K562 (cell line): ENCODE measurements around the gene LEPROT. TPM values are rescaled to one million over a fixed set of nuclear protein-coding genes. Genes with fewer than 3 reads are reported as not detected.

Experiments
- ATAC-seq: fragments of 200-7000 bp; cut with Tn5 transposase; 3 replicates; pipeline ENCODE4 v1.9.1; 2020; ENCODE audit warnings: moderate library complexity
- BruUV-seq: library from RNA; stranded (reverse); fragments of 400-500 nt; replicated peaks from 2 replicates; lab custom pipeline; 2021; lab: Mats Ljungman, UMichigan
- CTCF ChIA-PET: fragments of 300-600 bp; formaldehyde crosslinking; extraction: SDS; loops from one replicate; lab custom pipeline; 2021; ENCODE audit warnings: low intra/inter-chr PET ratio; lab: Yijun Ruan, JAX
- POLR2A ChIA-PET: fragments of 300-600, 350-650 bp; sonication (Branson Sonifier 250); formaldehyde crosslinking; extraction: SDS; loops from one replicate; lab custom pipeline; 2021; ENCODE audit warnings: antibody characterized with exemption, inconsistent platforms; lab: Yijun Ruan, JAX
- DNase-seq, 4 experiments: peaks; one replicate each; pipeline versions ENCODE4 v3.0.0 to v3.0.0-alpha.2; 2011 to 2018; ENCODE audit warnings: low spot score in 3 of 4, mixed read lengths in 3 of 4; ENCODE audit errors: extremely low read depth in 1 of 4
- FAIRE-seq: peaks from 2 replicates; lab custom pipeline; 2011; peaks lifted over from hg19 to GRCh38; lab: Jason Lieb, UNC
- H2AFZ ChIP-seq: 2 replicates; pipeline ENCODE4 v1.6.0; 2011; ENCODE audit warnings: low read depth, low read length, control low read depth, inconsistent platforms
- H3K27ac ChIP-seq: fragments of 200-600 bp; 3 replicates; pipeline ENCODE4 v1.8.0; 2011; ENCODE audit warnings: low read depth, mild to moderate bottlenecking, control low read depth, inconsistent platforms, low read length, moderate library complexity, mixed read lengths; ENCODE audit errors: extremely low read depth
- H3K27me3 ChIP-seq, 2 experiments: fragments of 300-600 bp in 1 of 2; 2 replicates in 1 of 2; 3 replicates in 1 of 2; pipeline versions ENCODE4 v1.6.0 to v1.8.0; 2011; ENCODE audit warnings: inconsistent platforms in 2 of 2, low read length in 2 of 2, mild to moderate bottlenecking in 1 of 2, mixed read lengths in 1 of 2, moderate library complexity in 1 of 2; ENCODE audit not compliant: control insufficient read depth in 2 of 2, insufficient read depth in 2 of 2
- H3K36me3 ChIP-seq: fragments of 300-600 bp; 3 replicates; pipeline ENCODE4 v1.8.0; 2011; ENCODE audit warnings: mild to moderate bottlenecking, low read length, inconsistent platforms; ENCODE audit not compliant: control insufficient read depth, insufficient read depth
- H3K4me1 ChIP-seq, 2 experiments: fragments of 200-600 bp in 1 of 2; replicated peaks in 1 of 2; 2 replicates in 1 of 2; 3 replicates in 1 of 2; pipeline versions ENCODE4 v1.5.1 to v1.8.0; 2011; ENCODE audit warnings: inconsistent platforms in 2 of 2, low read length in 2 of 2, mild to moderate bottlenecking in 1 of 2, mixed read lengths in 1 of 2, moderate library complexity in 1 of 2; ENCODE audit not compliant: control insufficient read depth in 2 of 2, insufficient read depth in 2 of 2
- H3K4me2 ChIP-seq: 2 replicates; pipeline ENCODE4 v1.6.1; 2011; ENCODE audit warnings: low read length, control low read depth, inconsistent platforms, mixed read lengths; ENCODE audit not compliant: insufficient read depth
- H3K4me3 ChIP-seq: fragments of 200-600 bp; sonication (generic), shearing (Covaris generic); 2 replicates; pipeline ENCODE4 v1.5.1; 2016; ENCODE audit warnings: control low read depth, inconsistent platforms
- H3K79me2 ChIP-seq: fragments of 200-600 bp; 3 replicates; pipeline ENCODE4 v1.8.0; 2011; ENCODE audit warnings: low read length, inconsistent platforms; ENCODE audit not compliant: control insufficient read depth, insufficient read depth
- H3K9ac ChIP-seq, 2 experiments: 2 replicates each; pipeline versions ENCODE4 v1.6.0 to v1.6.1; 2011; ENCODE audit warnings: low read depth in 2 of 2, low read length in 2 of 2, control low read depth in 1 of 2, inconsistent platforms in 1 of 2, mild to moderate bottlenecking in 1 of 2, mixed read lengths in 1 of 2; ENCODE audit not compliant: insufficient read depth in 1 of 2
- H3K9me1 ChIP-seq: one replicate; pipeline ENCODE4 v1.6.0; 2011; ENCODE audit warnings: inconsistent platforms, mild to moderate bottlenecking, low read length, moderate library complexity; ENCODE audit not compliant: control insufficient read depth, insufficient read depth
- H3K9me3 ChIP-seq: replicated peaks from 2 replicates; pipeline ENCODE4 v1.5.1; 2011; ENCODE audit warnings: low read depth, low read length, inconsistent platforms; ENCODE audit not compliant: control insufficient read depth, insufficient read depth
- H4K20me1 ChIP-seq: replicated peaks from 2 replicates; pipeline ENCODE4 v1.6.1; 2011; ENCODE audit warnings: low read length, inconsistent platforms, mixed read lengths; ENCODE audit not compliant: control insufficient read depth, insufficient read depth
- BCOR ChIP-seq: fragments of 450-650 bp; IDR thresholded peaks from 2 replicates; pipeline ENCODE4 v1.6.1; 2016
- BRCA1 ChIP-seq, 2 experiments: fragments of 450-650 bp in 1 of 2; sonication (generic) in 1 of 2; formaldehyde crosslinking in 1 of 2; IDR thresholded peaks; 2 replicates each; pipeline versions ENCODE4 v1.5.0 to v1.6.1; 2017 to 2020; ENCODE audit warnings: mild to moderate bottlenecking in 1 of 2, missing genetic modification reagents in 1 of 2
- C11orf30 ChIP-seq: fragments of 450-650 bp; IDR thresholded peaks from 2 replicates; pipeline ENCODE4 v1.6.1; 2016; ENCODE audit warnings: low read depth, mild to moderate bottlenecking
- MAFG ChIP-seq: fragments of 450-650 bp; conservative IDR thresholded peaks from 2 replicates; pipeline ENCODE4 v1.6.1; 2016; ENCODE audit warnings: missing genetic modification characterization, missing compliant biosample characterization
- NFATC3 ChIP-seq: fragments of 450-650 bp; IDR thresholded peaks from 2 replicates; pipeline ENCODE4 v1.6.1; 2017; ENCODE audit warnings: mild to moderate bottlenecking
- PHB ChIP-seq: fragments of 250-450 bp; sonication (Bioruptor Pico); IDR thresholded peaks from 2 replicates; pipeline ENCODE4 v1.5.0; 2021
- POLR2H ChIP-seq: IDR thresholded peaks from 2 replicates; pipeline ENCODE4 v1.6.1; 2016; ENCODE audit warnings: missing genetic modification characterization, low read depth, mild to moderate bottlenecking, control low read depth, missing compliant biosample characterization, moderate library complexity
- SMAD4 ChIP-seq: fragments of 250-450 bp; sonication (Bioruptor Pico); conservative IDR thresholded peaks from 2 replicates; pipeline ENCODE4 v1.8.0; 2021; ENCODE audit warnings: inconsistent platforms, mild to moderate bottlenecking, moderate library complexity
- ZNF143 ChIP-seq: sonication (generic); formaldehyde crosslinking; IDR thresholded peaks from 2 replicates; pipeline ENCODE4 v1.9.0; 2022; ENCODE audit warnings: mild to moderate bottlenecking, missing genetic modification reagents
- ZNF316 ChIP-seq: fragments of 450-650 bp; IDR thresholded peaks from 2 replicates; pipeline ENCODE4 v1.6.1; 2016
- ZNF77 ChIP-seq: fragments of 250-450 bp; sonication (Bioruptor Pico); IDR thresholded peaks from 2 replicates; pipeline ENCODE4 v1.5.0; 2020
- WGBS: fragments of 100-300 bp; shearing (Covaris generic); methylation state at CpG from one replicate; pipeline ENCODE4 v1.1.6; 2016; ENCODE audit warnings: low coverage, mixed read lengths; ENCODE audit not compliant: insufficient coverage; ENCODE audit errors: missing lambda C conversion rate; 5-methylcytosine and 5-hydroxymethylcytosine counted together
- in situ Hi-C: fragments of 300-500 bp; cut with MboI; formaldehyde crosslinking; loops from 4 replicates; pipeline ENCODE4 v1.15.0; 2018; ENCODE audit warnings: inconsistent platforms, mixed read lengths
- intact Hi-C: fragments of 100-400 bp; cut with micrococcal nuclease; formaldehyde crosslinking; loops from 2 replicates; pipeline ENCODE4 v1.14.2; 2022
- polyA plus RNA-seq, 8 experiments: library from polyadenylated mRNA; depleted of rRNA in 4 of 8; stranded (reverse) in 5 of 8; unstranded in 3 of 8; fragments of >200 nt; fragmentation: Nextera tagmentation in 2 of 8; fragmentation: Illumina TruSeq in 1 of 8; extraction: Ambion mirVana in 2 of 8; extraction: Trizol in 1 of 8; gene quantifications; 2 replicates each; pipeline versions ENCODE4 v1.2.1 to v1.2.3, GENCODE V29; 2011 to 2014; ENCODE audit warnings: inconsistent platforms in 1 of 8, missing spikeins in 1 of 8
- total RNA-seq, 7 experiments: library from RNA; depleted of rRNA in 6 of 7; stranded (reverse); fragments of >200 nt in 6 of 7; fragmentation: Illumina TruSeq in 2 of 7; extraction: Trizol in 2 of 7; gene quantifications; 2 replicates each; pipeline versions ENCODE4 v1.2.1 to v1.2.3, GENCODE V29; 2011 to 2021; ENCODE audit warnings: low replicate concordance in 1 of 7

LEPROT gene
- total and polyA plus RNA-seq, 9 of the 15 experiments (the other 6 are each of a cell fraction or from before 2014, with no cell fraction given) = 28.1 to 97.5 (median 45.8) TPM

DNA sequence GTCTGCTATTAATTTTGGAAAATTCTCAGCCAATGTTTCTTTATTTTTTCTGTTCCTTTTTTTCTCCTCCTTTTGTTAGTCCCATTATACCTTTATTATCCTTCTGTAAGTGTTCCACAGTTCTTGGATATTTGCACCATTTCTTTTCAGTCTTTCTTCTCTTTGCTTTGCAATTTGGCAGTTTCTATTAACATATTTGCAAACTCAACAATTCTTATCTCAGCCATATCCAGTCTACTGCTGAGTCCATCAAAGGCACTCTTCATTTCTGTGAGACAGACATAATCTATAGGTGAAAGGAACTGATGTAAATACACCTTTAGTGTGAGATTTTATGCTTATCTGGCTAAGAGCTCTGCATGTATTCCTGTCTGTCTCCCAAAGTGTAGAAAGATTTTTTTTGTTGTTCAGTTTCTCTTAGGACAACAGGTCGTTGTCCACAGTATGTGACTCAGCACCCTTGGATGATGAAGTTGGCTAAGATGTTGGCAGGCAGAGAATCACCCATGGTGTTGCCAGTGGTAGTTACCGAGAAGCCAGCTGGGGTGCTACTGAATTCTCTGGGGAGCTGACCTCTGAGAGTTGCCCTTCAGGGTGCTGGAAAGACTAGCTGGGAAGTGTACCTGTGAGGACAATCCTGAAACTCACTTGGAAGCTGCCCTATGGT lies 38.4 kb downstream of the LEPROT start:
- no peak overlapping the region for H3K27ac ChIP-seq
- H3K9ac ChIP-seq = no peak overlapping the region
- BruUV-seq = no TSS peak
- H3K4me3 ChIP-seq = no peak overlapping the region
- in situ Hi-C loops (no loop called here), intact Hi-C loops (no loop called here)
- peaks cover 12% of the 10 kb centered on the region for H3K9me3 ChIP-seq
- ChIA-PET CTCF (no interaction called here), POLR2A (interaction anchor here (0.7 to 1.7 kb wide), 3 partner anchors 11 to 965 kb away, joined by 3 to 5 read pairs (median 3); no protein-coding TSS in a partner anchor)
- no peaks in the 10 kb centered on the region for H3K27me3 ChIP-seq
- H3K4me1 ChIP-seq = no peaks in the 10 kb centered on the region
- FAIRE-seq (no peak), ATAC-seq (no peak), DNase-seq (no peak)
- H3K9me1 ChIP-seq = no peaks in the 10 kb centered on the region
- 0 out of 2 replicates have a peak, but pooled peaks have one; percentile 11 for TF ChIP-seq MAFG (tag)
- TF ChIP-seq NFATC3 = no peak
- TF ChIP-seq BRCA1 (IDR thresholded peaks at IDR 0.05) = no peak
- no peak for TF ChIP-seq BRCA1 (CRISPR knock-in tag; IDR thresholded peaks at IDR 0.05)
- TF ChIP-seq SMAD4 (CRISPR knock-in tag) = no peak
- TF ChIP-seq ZNF77 (CRISPR knock-in tag) = no peak
- TF ChIP-seq PHB = no peak
- TF ChIP-seq C11orf30 = peak; percentile 52
- TF ChIP-seq ZNF143 (CRISPR knock-in tag) = no peak
- peak; percentile 65; the same call in 1 of the 2 replicates for TF ChIP-seq ZNF316
- TF ChIP-seq POLR2H (tag) = no peak
- no peak for TF ChIP-seq BCOR
- H3K79me2 ChIP-seq = no peaks in the 10 kb centered on the region
- 87% methylated on average over 2 of the region's 2 CpGs for WGBS
- no peak overlapping the region for H2AFZ ChIP-seq
- H4K20me1 ChIP-seq = no peaks in the 10 kb centered on the region
- H3K36me3 ChIP-seq = peaks cover 21% of the 10 kb centered on the region
- H3K4me2 ChIP-seq = no peak overlapping the region
